ENCODE results near the gene C17orf100. TPM values are rescaled to one million over a fixed set of nuclear protein-coding genes. Genes with fewer than 3 reads are reported as not detected.

Gene C17orf100
- total RNA-seq, 2 experiments from 2014 or later: 2.4 to 5.2 TPM

DNA sequence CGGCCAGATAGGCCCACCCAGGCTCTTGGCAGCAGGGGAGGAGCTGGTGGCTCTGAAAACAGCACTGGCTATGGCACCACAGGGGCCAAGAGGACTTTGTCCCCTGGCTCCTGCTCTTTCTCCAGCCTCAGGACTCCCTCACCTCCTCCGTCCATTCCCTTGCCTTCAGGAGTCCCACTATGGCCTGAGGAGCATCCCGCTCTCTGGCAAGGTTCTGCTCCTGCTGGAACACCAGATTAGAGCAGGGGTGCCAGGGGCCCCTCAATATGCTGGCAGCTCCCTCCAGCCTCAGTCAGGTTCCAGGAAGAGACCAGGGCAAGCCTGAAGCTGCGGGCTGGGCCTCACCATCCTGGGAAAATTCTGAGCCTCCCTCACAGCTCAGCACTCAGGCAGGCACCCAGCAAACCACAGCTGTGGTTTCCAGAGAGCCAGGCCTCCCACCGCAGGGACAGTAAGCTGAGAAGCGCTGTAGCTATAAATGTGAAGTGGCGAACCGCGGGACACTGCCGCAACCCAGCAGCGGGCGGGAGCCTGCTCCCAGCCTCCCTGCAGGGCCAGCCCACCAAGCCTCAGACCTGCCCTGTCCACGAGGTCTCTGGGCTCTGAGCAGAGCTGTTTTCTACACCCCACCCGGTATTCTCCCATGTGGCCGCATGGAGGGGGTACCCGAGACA lies 25.7 kb downstream of the C17orf100 start:
- Histone ChIP-seq H4K20me1 (ENCODE audit: insufficient read depth, low read length) (0 out of 2 replicates have a peak, but pooled peaks cover 4% of the 10 kb centered on the region), H3K9me3 (ENCODE audit: low read length) (no peaks in the 10 kb centered on the region), H3K4me3 (ENCODE audit: low read depth, low read length, poor library complexity, severe bottlenecking) (no peak overlapping the region), H3K9me2 (ENCODE audit: insufficient read depth, low read length) (no peaks in the 10 kb centered on the region), H3K79me2 (ENCODE audit: insufficient read depth, low read depth, low read length) (no peaks in the 10 kb centered on the region), H3K27ac (ENCODE audit: low read depth, low read length, poor library complexity, severe bottlenecking) (no peak overlapping the region), H2AFZ (ENCODE audit: low read length) (no peak overlapping the region), H3K4me2 (ENCODE audit: low read length) (no peak overlapping the region), H3K4me1 (ENCODE audit: insufficient read depth, low read length, poor library complexity, severe bottlenecking) (no peaks in the 10 kb centered on the region), H3K36me3 (ENCODE audit: insufficient read depth, low read length) (no peaks in the 10 kb centered on the region)
- TF ChIP-seq, protein P1, sequence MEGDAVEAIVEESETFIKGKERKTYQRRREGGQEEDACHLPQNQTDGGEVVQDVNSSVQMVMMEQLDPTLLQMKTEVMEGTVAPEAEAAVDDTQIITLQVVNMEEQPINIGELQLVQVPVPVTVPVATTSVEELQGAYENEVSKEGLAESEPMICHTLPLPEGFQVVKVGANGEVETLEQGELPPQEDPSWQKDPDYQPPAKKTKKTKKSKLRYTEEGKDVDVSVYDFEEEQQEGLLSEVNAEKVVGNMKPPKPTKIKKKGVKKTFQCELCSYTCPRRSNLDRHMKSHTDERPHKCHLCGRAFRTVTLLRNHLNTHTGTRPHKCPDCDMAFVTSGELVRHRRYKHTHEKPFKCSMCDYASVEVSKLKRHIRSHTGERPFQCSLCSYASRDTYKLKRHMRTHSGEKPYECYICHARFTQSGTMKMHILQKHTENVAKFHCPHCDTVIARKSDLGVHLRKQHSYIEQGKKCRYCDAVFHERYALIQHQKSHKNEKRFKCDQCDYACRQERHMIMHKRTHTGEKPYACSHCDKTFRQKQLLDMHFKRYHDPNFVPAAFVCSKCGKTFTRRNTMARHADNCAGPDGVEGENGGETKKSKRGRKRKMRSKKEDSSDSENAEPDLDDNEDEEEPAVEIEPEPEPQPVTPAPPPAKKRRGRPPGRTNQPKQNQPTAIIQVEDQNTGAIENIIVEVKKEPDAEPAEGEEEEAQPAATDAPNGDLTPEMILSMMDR (conservative IDR thresholded peaks at IDR 0.05; ENCODE audit: low read length): no peak
- no peak for TF ChIP-seq EZH2phosphoT487 (IDR thresholded peaks at IDR 0.05; ENCODE audit: borderline replicate concordance, low read depth, low read length)
- POLR2A ChIA-PET: no interaction called here
- CTCF ChIA-PET (ENCODE audit: unreplicated experiment): no interaction called here
- no peak for DNase-seq (ENCODE audit: low spot score)
- BruUV-seq (replicated peaks): no TSS peak
- intact Hi-C loops (cut with micrococcal nuclease; ENCODE audit: unreplicated experiment): no loop called here

DNA sequence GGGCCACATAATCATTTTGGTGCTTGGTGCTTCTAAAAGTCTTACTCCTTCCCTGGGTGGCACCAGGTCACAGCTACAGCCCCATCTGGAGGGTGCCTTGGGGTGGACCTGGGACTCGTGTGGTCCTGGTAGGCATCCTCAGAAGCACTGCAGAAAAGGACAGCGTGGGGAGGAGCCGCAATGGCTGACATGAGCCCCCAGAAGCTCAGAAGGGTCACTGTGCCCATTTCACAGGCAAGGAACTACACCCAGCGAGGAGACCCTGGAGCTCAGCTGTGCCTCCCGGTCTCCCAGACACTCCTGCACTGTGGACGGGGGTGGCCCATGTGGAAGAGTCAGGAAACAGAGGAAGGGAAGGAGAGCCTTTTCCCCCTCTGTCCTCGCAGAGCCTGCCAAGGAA lies 26.4 kb downstream of the C17orf100 start:
- no TSS peak for BruUV-seq (replicated peaks)
- no peak overlapping the region for H3K4me2 ChIP-seq (ENCODE audit: low read length)
- ChIA-PET POLR2A (no interaction called here), CTCF (ENCODE audit: unreplicated experiment) (no interaction called here)
- TF ChIP-seq EZH2phosphoT487 (IDR thresholded peaks at IDR 0.05; ENCODE audit: borderline replicate concordance, low read depth, low read length): no peak
- TF ChIP-seq, protein P1 (conservative IDR thresholded peaks at IDR 0.05; ENCODE audit: low read length): no peak
- H3K27ac ChIP-seq (ENCODE audit: low read depth, low read length, poor library complexity, severe bottlenecking): no peak overlapping the region
- H3K9me3 ChIP-seq (ENCODE audit: low read length): no peaks in the 10 kb centered on the region
- intact Hi-C loops (cut with micrococcal nuclease; ENCODE audit: unreplicated experiment): no loop called here
- H4K20me1 ChIP-seq (ENCODE audit: insufficient read depth, low read length): 0 out of 2 replicates have a peak, but pooled peaks cover 4% of the 10 kb centered on the region
- no peak overlapping the region for H2AFZ ChIP-seq (ENCODE audit: low read length)
- H3K4me1 ChIP-seq (ENCODE audit: insufficient read depth, low read length, poor library complexity, severe bottlenecking): no peaks in the 10 kb centered on the region
- H3K79me2 ChIP-seq (ENCODE audit: insufficient read depth, low read depth, low read length): no peaks in the 10 kb centered on the region
- DNase-seq (ENCODE audit: low spot score): no peak
- no peak overlapping the region for H3K4me3 ChIP-seq (ENCODE audit: low read depth, low read length, poor library complexity, severe bottlenecking)
- H3K9me2 ChIP-seq (ENCODE audit: insufficient read depth, low read length): no peaks in the 10 kb centered on the region
- no peaks in the 10 kb centered on the region for H3K36me3 ChIP-seq (ENCODE audit: insufficient read depth, low read length)

- BruUV-seq (replicated peaks): no TSS peak
- H2AFZ ChIP-seq (ENCODE audit: low read length): no peak overlapping the region
- H3K36me3 ChIP-seq (ENCODE audit: insufficient read depth, low read length): no peaks in the 10 kb centered on the region
- no peaks in the 10 kb centered on the region for H3K79me2 ChIP-seq (ENCODE audit: insufficient read depth, low read depth, low read length)
- H4K20me1 ChIP-seq (ENCODE audit: insufficient read depth, low read length): 0 out of 2 replicates have a peak, but pooled peaks cover 4% of the 10 kb centered on the region
- no peaks in the 10 kb centered on the region for H3K9me2 ChIP-seq (ENCODE audit: insufficient read depth, low read length)
- no peaks in the 10 kb centered on the region for H3K9me3 ChIP-seq (ENCODE audit: low read length)
- TF ChIP-seq EZH2phosphoT487 (IDR thresholded peaks at IDR 0.05; ENCODE audit: borderline replicate concordance, low read depth, low read length): no peak
- TF ChIP-seq, protein P1 (conservative IDR thresholded peaks at IDR 0.05; ENCODE audit: low read length): no peak
- ChIA-PET POLR2A (no interaction called here), CTCF (ENCODE audit: unreplicated experiment) (no interaction called here)
- H3K4me1 ChIP-seq (ENCODE audit: insufficient read depth, low read length, poor library complexity, severe bottlenecking): no peaks in the 10 kb centered on the region
- no peak for DNase-seq (ENCODE audit: low spot score)
- H3K27ac ChIP-seq (ENCODE audit: low read depth, low read length, poor library complexity, severe bottlenecking): no peak overlapping the region
- no peak overlapping the region for H3K4me3 ChIP-seq (ENCODE audit: low read depth, low read length, poor library complexity, severe bottlenecking)
- H3K4me2 ChIP-seq (ENCODE audit: low read length): no peak overlapping the region
- intact Hi-C loops (cut with micrococcal nuclease; ENCODE audit: unreplicated experiment): no loop called here
These were observed 27.7 kb downstream of the C17orf100 start for GRCh38 chr17:6679241-6679640.
